Mesodermal cell (in vitro differentiated cells): ENCODE data around the gene REPIN1.

ENCODE experiments used
- H3K27ac ChIP-seq: 2 replicates; pipeline ENCODE4 v1.7.0; 2013; ENCODE audit warnings: mild to moderate bottlenecking, low read depth, low read length, moderate library complexity; ENCODE audit not compliant: severe bottlenecking
- H3K36me3 ChIP-seq: 2 replicates; pipeline ENCODE4 v1.7.1; 2013; ENCODE audit warnings: mild to moderate bottlenecking, low read length, moderate library complexity; ENCODE audit not compliant: control insufficient read depth, insufficient read depth
- H3K4me1 ChIP-seq: one replicate; pipeline ENCODE4 v1.7.1; 2013; ENCODE audit warnings: mild to moderate bottlenecking, low read length; ENCODE audit not compliant: insufficient read depth, control insufficient read depth, poor library complexity, severe bottlenecking
- H3K4me3 ChIP-seq: 2 replicates; pipeline ENCODE4 v1.7.0; 2013; ENCODE audit warnings: low read length, control low read depth, mild to moderate bottlenecking; ENCODE audit not compliant: insufficient read depth, poor library complexity, severe bottlenecking; ENCODE audit errors: extremely low read depth
- H3K9me3 ChIP-seq: 2 replicates; pipeline ENCODE4 v1.7.1; 2013; ENCODE audit warnings: mild to moderate bottlenecking, low read length, moderate library complexity; ENCODE audit not compliant: control insufficient read depth
- WGBS, 2 experiments: methylation state at CpG; one replicate each; pipeline ENCODE4 v1.1.5; 2013; ENCODE audit warnings: missing lambda C conversion rate in 2 of 2; ENCODE audit not compliant: insufficient coverage in 2 of 2; 5-methylcytosine and 5-hydroxymethylcytosine counted together

The REPIN1 gene

DNA sequence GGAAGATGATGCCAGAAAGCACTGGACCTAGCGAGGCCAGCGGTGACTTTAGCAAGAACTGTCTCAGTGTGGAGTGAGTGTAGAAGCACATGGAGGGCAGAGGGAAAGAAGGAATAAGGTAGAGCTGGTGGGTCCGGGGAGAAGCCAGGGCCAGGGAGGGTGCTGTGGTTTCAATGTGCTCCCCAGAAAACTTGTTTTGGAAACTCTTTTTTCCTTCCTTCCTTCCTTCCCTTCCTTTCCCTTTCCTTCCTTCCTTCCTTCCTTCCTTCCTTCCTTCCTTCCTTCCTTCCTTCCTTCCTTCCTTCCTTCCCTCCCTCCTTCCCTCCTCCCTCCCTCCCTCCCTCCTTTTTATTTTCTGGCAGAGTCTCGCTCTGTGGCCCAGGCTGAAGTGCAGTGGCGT lies 21.7 kb upstream of the REPIN1 start:
- 100% methylated on average over 3 to 4 of the region's 5 CpGs for WGBS, 2 experiments
- Histone ChIP-seq H3K27ac (no peak overlapping the region), H3K9me3 (no peaks in the 10 kb centered on the region), H3K36me3 (no peaks in the 10 kb centered on the region), H3K4me1 (no peaks in the 10 kb centered on the region), H3K4me3 (no peak overlapping the region)

DNA sequence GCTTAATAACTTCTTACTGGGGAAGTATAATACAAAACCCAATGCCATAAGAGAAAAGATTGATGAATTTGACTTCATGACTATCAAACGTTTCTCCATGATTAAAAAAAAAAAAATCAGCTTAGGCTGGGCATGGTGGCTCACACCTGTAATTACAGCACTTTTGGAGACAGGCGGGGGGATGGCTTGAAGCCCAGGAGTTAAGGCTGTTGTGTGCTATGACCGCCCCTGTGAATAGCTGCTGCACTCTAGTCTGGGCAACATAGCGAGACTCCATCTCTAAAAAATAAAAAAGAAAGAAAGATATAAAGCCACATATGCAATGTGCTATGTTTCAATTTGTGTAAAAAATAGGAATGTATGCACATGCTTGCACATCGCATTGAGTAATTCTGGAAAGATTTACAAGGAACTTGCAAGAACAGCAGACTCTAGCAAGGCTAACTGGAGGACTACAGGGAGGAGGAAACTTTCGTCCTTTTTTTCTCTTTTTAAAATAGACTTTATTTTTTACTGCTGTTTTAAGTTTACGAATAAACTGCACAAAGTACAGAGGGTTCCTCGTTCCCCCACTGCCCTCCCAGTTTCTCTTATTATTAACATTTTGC lies 16.9 kb upstream of the REPIN1 start:
- H3K9me3 ChIP-seq: no peaks in the 10 kb centered on the region
- H3K4me3 ChIP-seq: no peak overlapping the region
- no peak overlapping the region for H3K27ac ChIP-seq
- H3K36me3 ChIP-seq: no peaks in the 10 kb centered on the region
- H3K4me1 ChIP-seq: no peaks in the 10 kb centered on the region
- WGBS, 2 experiments: 78 to 93% methylated on average over 1 to 4 of the region's 8 CpGs

DNA sequence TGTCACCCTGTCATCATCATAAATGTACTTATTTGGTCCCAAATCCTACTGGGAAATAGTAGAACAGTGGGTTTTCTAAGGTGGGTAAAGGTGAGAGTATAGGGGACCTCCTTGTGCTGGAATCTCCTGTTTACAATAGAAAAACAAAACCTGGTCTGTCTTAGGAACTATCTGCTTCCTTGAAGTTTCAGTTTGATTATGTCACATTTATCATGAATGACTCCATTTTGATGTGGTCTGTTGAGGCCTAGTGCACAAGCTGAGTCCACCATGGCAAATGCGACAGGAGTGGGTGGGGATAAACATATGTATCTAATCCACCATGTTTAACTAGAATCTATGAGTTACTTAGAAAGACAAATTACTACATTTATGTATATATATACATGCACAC lies 13.0 kb upstream of the REPIN1 start:
- Histone ChIP-seq H3K4me3 (no peak overlapping the region), H3K27ac (no peak overlapping the region), H3K9me3 (no peaks in the 10 kb centered on the region), H3K36me3 (no peaks in the 10 kb centered on the region), H3K4me1 (peaks cover 10% of the 10 kb centered on the region)
- no CpG with 5 or more reads among the region's 1 CpG for WGBS, 2 experiments

DNA sequence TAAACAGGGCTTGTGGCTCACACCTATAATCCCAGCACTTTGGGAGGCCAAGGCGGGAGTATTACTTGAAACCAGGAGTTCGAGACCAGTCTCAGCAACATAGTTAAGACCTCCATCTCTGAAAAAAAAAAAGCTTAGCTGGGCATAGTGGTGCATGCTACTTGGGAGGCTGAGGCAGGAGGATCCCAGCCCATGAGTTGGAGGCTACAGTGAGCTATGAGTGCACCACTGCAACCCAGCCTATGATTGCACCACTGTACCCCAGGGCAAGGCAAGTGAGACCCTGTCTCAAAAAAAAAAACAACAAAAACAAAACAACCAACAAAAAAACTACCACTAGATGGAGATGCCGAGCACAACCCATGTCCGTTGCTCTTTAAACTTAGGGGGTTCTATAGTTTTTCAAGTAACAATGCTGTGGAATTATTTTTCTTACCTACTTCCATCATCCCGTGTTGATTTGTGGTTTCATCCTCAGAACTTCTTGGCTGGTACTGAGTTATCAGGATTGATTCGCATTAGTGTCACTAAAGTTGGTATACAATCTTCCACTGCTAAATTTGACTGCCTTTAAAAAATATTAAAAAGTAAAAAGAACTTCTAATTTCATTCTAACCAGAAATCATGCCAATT lies 12.2 kb upstream of the REPIN1 start:
- Histone ChIP-seq H3K4me1 (peaks cover 16% of the 10 kb centered on the region), H3K36me3 (no peaks in the 10 kb centered on the region), H3K9me3 (no peaks in the 10 kb centered on the region), H3K27ac (no peak overlapping the region), H3K4me3 (no peak overlapping the region)
- 90% methylated on average over 2 of the region's 6 CpGs; no CpG with 5 or more reads in 1 of the 2 experiments for WGBS, 2 experiments

DNA sequence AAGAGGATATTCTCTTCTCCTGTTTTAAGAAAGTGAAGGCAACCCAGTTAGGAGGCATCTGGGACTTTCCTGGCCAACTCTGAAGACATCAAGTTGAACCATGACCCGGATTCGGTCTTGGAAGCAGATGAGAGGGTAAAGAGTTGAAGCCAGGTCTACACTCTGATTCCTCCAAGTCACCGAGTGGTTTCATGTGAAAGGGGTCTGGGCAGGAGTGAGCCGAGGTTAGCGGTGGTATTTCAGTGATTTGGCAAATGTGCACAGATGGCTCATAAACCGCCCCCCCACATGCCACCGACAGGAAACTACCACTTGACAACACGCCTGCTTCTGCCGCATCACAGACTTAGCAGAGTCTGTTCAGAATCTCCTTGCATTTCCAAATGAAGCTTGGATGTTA lies 11.4 kb upstream of the REPIN1 start:
- Histone ChIP-seq H3K4me1 (peaks cover 25% of the 10 kb centered on the region), H3K9me3 (no peaks in the 10 kb centered on the region), H3K36me3 (no peaks in the 10 kb centered on the region), H3K4me3 (no peak overlapping the region), H3K27ac (peak overlapping the region; percentile 66)
- 81 to 87% methylated on average over 8 to 9 of the region's 9 CpGs for WGBS, 2 experiments

DNA sequence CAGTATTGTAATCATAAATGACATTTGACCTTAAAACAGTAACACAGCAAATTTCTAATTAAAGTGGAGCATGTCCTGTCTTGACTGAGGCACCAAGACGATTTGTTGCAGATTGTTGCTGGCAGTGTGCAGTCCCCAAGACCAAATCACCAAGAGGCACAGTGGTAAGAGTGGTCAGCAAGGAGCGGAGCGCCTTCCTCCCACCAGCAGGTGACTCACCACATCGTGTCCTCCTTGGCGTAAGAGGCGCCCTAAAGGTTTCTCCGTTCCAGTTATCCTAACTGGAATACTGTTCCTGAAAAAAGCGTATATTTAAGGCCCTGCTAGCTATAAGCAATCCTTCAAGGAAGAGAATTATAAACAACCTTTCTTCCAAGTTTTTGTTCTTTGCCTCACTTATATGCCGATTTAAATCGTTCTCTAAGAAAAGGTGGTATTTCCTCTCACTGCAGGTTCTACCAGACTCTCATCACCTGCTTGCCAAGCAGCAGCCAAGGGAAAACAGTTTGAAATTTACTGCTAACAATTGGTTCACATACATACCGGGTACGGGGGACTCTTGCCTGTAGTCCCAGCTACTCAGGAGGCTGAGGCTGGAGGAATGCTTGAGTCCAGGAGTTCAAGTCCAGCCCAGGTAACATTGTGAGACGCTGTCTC lies 10.7 kb upstream of the REPIN1 start:
- Histone ChIP-seq H3K36me3 (no peaks in the 10 kb centered on the region), H3K4me3 (no peak overlapping the region), H3K27ac (peak overlapping the region; percentile 66), H3K9me3 (no peaks in the 10 kb centered on the region), H3K4me1 (peaks cover 30% of the 10 kb centered on the region)
- 81 to 86% methylated on average over 10 to 11 of the region's 13 CpGs for WGBS, 2 experiments

DNA sequence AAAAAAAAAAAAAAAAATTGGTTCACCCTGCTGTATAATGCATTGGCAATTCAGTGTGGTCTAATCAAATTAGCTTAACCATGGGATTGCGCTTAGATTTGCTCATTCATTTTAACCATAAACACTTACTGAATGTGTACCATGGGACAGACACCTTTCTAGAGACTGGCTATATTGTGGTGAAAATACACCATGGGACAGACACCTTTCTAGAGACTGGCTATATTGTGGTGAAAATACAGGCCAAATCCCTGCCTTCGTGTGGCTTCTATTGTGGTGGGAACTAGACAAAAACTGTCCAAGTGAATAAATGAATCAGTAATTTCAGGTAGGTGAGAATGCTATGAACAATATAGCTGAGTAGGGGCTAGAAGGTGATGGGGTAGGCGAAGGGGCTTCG lies 10.2 kb upstream of the REPIN1 start:
- Histone ChIP-seq H3K27ac (no peak overlapping the region), H3K4me3 (no peak overlapping the region), H3K4me1 (peaks cover 35% of the 10 kb centered on the region), H3K9me3 (no peaks in the 10 kb centered on the region), H3K36me3 (no peaks in the 10 kb centered on the region)
- 94 to 98% methylated on average over 3 of the region's 4 CpGs for WGBS, 2 experiments

DNA sequence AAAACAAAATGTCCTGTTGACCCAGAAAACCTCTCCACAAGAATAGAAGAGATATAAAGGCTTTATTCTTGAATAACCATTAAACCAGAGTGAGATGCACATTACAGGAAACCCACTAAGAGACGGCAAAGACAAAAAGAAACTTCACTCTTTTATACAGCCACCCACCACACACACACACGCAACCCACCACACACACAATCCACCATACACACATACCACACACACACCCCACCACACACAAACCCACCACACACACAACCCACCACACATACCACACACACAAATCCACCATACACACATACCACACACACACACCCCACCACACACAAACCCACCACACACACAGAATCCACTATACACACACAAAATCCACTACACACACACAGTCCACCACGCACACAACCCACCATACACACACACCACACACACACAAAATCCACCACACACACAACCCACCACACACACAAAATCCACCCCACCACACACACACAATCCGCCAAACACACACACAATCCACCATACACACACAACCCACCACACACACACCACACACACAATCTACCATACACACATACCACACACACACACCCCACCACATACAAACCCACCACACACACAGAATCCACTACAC lies 9.5 kb upstream of the REPIN1 start:
- Histone ChIP-seq H3K9me3 (no peaks in the 10 kb centered on the region), H3K36me3 (no peaks in the 10 kb centered on the region), H3K4me3 (no peak overlapping the region), H3K4me1 (peaks cover 40% of the 10 kb centered on the region), H3K27ac (no peak overlapping the region)
- 81 to 84% methylated on average over 3 to 4 of the region's 4 CpGs for WGBS, 2 experiments

DNA sequence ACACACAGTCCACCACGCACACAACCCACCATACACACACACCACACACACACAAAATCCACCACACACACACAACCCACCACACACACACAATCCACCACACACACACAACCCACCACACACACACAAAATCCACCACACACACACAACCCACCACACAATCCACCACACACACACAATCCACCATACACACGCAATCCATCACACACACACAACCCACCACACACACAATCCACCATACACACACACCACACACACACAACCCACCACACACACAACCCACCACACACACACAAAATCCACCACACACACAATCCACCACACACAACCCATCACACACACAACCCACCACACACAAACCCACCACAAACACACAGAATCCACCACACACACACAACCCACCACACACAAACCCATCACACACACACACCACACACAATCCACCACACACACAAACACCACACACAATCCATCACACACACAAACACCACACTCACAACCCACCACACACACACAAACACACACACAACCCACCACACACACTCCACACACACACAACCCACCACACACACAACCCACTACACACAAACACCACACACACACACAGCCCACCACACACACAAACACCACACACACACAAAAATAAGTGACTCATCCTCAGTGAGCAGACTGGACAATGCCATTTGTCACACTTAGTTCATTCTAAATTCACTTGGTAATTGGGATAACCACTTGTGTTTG lies 8.8 kb upstream of the REPIN1 start:
- Histone ChIP-seq H3K36me3 (no peaks in the 10 kb centered on the region), H3K4me3 (no peak overlapping the region), H3K9me3 (no peaks in the 10 kb centered on the region), H3K4me1 (peaks cover 40% of the 10 kb centered on the region), H3K27ac (no peak overlapping the region)
- 83 to 85% methylated on average over 1 to 2 of the region's 2 CpGs for WGBS, 2 experiments

DNA sequence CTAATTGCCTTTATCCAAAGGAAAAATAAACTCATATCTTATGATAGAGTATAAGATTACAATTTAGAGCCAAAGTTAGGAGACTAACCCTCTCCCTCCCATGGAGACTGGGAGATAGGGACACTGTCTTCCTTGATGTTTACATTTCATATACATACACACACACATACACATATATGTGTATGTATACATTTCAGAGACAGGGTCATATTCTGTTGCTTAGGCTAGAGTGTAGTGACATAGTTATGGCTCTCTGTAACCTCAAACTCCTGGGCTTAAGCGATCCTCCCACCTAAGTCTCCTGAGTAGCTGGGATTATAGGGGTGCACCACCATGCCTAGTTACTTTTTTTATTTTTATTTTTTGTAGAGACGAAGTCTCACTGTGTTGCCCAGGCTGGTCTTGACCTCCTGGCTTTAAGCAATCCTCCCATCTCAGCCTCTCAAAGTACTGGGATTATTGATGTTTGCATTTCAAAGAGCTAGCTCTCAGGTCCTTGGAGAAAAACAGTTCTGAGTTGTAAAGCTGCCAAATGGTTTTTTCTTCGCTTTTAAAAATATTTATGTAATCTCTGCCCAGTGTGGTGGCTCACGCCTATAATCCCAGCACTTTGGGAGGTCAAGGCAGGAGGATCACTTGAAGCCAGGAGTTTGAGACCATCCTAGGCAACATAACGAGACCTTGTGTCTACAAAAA lies 8.1 kb upstream of the REPIN1 start:
- no peak overlapping the region for H3K27ac ChIP-seq
- H3K9me3 ChIP-seq: no peaks in the 10 kb centered on the region
- H3K4me1 ChIP-seq: peaks cover 40% of the 10 kb centered on the region
- H3K4me3 ChIP-seq: no peak overlapping the region
- H3K36me3 ChIP-seq: no peaks in the 10 kb centered on the region
- 69 to 75% methylated on average over 2 to 3 of the region's 5 CpGs for WGBS, 2 experiments
